Gastrocnemius medialis (tissue), 4 donors: ENCODE results near the gene SEPHS1. TPM values are rescaled to one million over a fixed set of nuclear protein-coding genes. Genes with fewer than 3 reads are reported as not detected.

ENCODE experiments used
- ATAC-seq, 2 donors: fragments of 150-250 bp; one replicate each; pipeline ENCODE4 v1.9.1; 2016
- DNase-seq, 2 donors: peaks; one replicate each; pipeline ENCODE4 v3.0.0-alpha.2; 2019
- H3K27ac ChIP-seq, 4 donors: fragments of 200-600 bp; sonication (generic); 1 replicate in 1 of 4; 2 replicates in 3 of 4; pipeline ENCODE4 v1.5.1; 2016 to 2018; ENCODE audit warnings: mild to moderate bottlenecking in 2 of 4, moderate library complexity in 1 of 4
- H3K27me3 ChIP-seq, 3 donors: fragments of 200-600 bp; sonication (generic) in 2 of 3; 1 replicate in 1 of 3; 2 replicates in 2 of 3; pipeline versions ENCODE4 v1.5.1 to v1.6.0; 2016 to 2019; ENCODE audit warnings: mild to moderate bottlenecking in 1 of 3, moderate library complexity in 1 of 3
- H3K36me3 ChIP-seq, 2 donors: fragments of 200-600 bp; sonication (generic) in 1 of 2; one replicate each; pipeline ENCODE4 v1.5.1; 2017 to 2018
- H3K4me1 ChIP-seq, 2 donors: fragments of 200-600 bp; sonication (generic) in 1 of 2; one replicate each; pipeline ENCODE4 v1.5.1; 2016 to 2017; ENCODE audit warnings: mild to moderate bottlenecking in 2 of 2
- H3K4me3 ChIP-seq, 4 donors: fragments of 200-600 bp; sonication (generic) in 3 of 4; 1 replicate in 1 of 4; 2 replicates in 3 of 4; pipeline ENCODE4 v1.5.1; 2016 to 2019; ENCODE audit warnings: mild to moderate bottlenecking in 2 of 4
- H3K9me3 ChIP-seq, 3 donors: fragments of 200-600 bp; sonication (generic) in 2 of 3; 1 replicate in 1 of 3; 2 replicates in 2 of 3; pipeline ENCODE4 v1.5.1; 2016 to 2019
- POLR2A ChIP-seq, 2 donors: fragments of 450-650 bp; IDR thresholded peaks; one replicate each; pipeline ENCODE4 v1.6.1; 2017; ENCODE audit warnings: antibody characterized with exemption in 2 of 2, mild to moderate bottlenecking in 2 of 2, moderate library complexity in 2 of 2
- in situ Hi-C, 4 donors: fragments of 200-750 bp; cut with MboI; loops; one replicate each; pipeline versions ENCODE4 v1.15.0 to v1.8.0; 2017; ENCODE audit warnings: low sequenced_read_pairs in 4 of 4
- intact Hi-C: fragments of 100-400 bp; cut with DNase I; formaldehyde crosslinking; loops from one replicate; pipeline ENCODE4 v1.15.1; 2023; ENCODE audit warnings: low total_unique reads
- total RNA-seq, 4 donors: library from RNA; depleted of rRNA; stranded (reverse); fragments of >200 nt; gene quantifications; one replicate each; pipeline versions ENCODE4 v1.1.0 to v1.2.3, GENCODE V29; 2016
- TF ChIP-seq, protein P1 (sequence below), 5 experiments: fragments of 450-650 bp in 3 of 5; fragments of 200-600 bp in 2 of 5; sonication (generic) in 2 of 5; IDR thresholded peaks in 4 of 5; conservative IDR thresholded peaks in 1 of 5; 1 replicate in 4 of 5; 2 replicates in 1 of 5; pipeline ENCODE4 v1.5.1; 2016 to 2019; ENCODE audit warnings: antibody characterized with exemption in 5 of 5, mild to moderate bottlenecking in 3 of 5, moderate library complexity in 3 of 5

SEPHS1 gene
- total RNA-seq, 4 donors from 2014 or later = 22.4 to 29.7 (median 27.9) TPM

- in situ Hi-C loops (loop anchor here in 2 of 4 donors (25.0 kb wide), 2 partner anchors 186 to 236 kb away; partner anchors contain the start of genes BEND7 (in 1 of the 2) and PRPF18 (in 1 of the 2)), intact Hi-C loops (no loop called here)
- Histone ChIP-seq H3K4me1 (peaks cover 15 to 18% of the 10 kb centered on the region in 2 donors), H3K27me3 (peaks cover 0 to 23% (median 16%) of the 10 kb centered on the region in 3 donors), H3K9me3 (no peaks in the 10 kb centered on the region), H3K36me3 (no peaks in the 10 kb centered on the region), H3K4me3 (no peak overlapping the region), H3K27ac (no peak overlapping the region)
- DNase-seq (no peak), ATAC-seq (no peak)
- no peak for TF ChIP-seq POLR2A (IDR thresholded peaks at IDR 0.05)
- TF ChIP-seq, protein P1, sequence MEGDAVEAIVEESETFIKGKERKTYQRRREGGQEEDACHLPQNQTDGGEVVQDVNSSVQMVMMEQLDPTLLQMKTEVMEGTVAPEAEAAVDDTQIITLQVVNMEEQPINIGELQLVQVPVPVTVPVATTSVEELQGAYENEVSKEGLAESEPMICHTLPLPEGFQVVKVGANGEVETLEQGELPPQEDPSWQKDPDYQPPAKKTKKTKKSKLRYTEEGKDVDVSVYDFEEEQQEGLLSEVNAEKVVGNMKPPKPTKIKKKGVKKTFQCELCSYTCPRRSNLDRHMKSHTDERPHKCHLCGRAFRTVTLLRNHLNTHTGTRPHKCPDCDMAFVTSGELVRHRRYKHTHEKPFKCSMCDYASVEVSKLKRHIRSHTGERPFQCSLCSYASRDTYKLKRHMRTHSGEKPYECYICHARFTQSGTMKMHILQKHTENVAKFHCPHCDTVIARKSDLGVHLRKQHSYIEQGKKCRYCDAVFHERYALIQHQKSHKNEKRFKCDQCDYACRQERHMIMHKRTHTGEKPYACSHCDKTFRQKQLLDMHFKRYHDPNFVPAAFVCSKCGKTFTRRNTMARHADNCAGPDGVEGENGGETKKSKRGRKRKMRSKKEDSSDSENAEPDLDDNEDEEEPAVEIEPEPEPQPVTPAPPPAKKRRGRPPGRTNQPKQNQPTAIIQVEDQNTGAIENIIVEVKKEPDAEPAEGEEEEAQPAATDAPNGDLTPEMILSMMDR (IDR thresholded peaks at IDR 0.05 in 4 of 5, conservative IDR thresholded peaks at IDR 0.05 in 1 of 5) = no peak
These were observed 3.3 kb upstream of the SEPHS1 start for GRCh38 chr10:13351340-13351915.

DNA sequence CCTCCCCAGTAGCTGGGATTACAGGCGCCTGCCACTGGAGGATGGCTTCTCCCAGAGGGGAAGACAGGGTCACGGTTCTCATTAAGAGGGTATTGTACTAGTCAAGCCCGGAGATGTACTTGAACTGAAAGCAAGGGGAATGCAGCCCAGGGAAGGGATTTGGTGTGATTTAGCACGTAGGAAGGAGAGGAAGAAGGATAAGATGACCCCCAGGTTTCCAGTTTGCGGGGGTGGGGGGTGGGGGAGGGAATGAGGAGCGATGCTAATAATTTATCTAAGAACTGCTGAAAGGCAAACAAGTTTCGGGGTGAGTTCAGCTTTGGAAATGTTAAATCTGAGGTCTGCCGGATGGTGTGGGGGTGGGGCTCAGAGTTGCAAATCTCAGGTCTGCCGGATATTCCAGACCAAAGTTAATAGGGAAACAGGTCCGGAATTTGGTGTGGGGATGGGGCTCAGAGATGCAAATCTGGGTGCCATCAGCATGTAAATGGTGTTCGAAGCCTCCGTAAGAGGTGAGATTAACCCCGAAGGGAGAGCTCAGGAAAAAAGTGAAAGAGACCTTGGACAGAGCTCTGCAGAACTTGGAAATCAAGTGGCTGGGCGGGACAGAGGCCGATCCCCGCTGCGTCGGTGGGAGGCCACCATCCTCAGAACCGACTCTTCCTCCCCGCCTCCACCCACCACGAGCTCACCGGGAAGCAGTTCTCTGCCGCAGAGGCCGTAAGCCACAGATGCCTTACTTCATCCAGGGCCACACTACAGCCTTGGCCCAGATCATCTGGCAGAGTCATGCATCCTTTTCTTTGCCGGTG is 1.6 kb upstream of the SEPHS1 start:
- Histone ChIP-seq H3K27ac (peak overlapping the region; percentile 85 to 97 (median 94)), H3K27me3 (peaks cover 0 to 17% (median 14%) of the 10 kb centered on the region in 3 donors), H3K4me1 (peaks cover 24 to 25% of the 10 kb centered on the region in 2 donors), H3K4me3 (peak overlapping the region; percentile 67 to 88 (median 75)), H3K9me3 (no peaks in the 10 kb centered on the region), H3K36me3 (no peaks in the 10 kb centered on the region)
- DNase-seq (no peak), ATAC-seq (no peak)
- no peak for TF ChIP-seq POLR2A (IDR thresholded peaks at IDR 0.05)
- TF ChIP-seq, protein P1 (IDR thresholded peaks at IDR 0.05 in 4 of 5, conservative IDR thresholded peaks at IDR 0.05 in 1 of 5) = no peak
- in situ Hi-C loops = loop anchor here in 2 of 4 donors (25.0 kb wide), 2 partner anchors 188 to 238 kb away; partner anchors contain the start of genes BEND7 (in 1 of the 2) and PRPF18 (in 1 of the 2)
- intact Hi-C loops = loop anchor here (5.0 kb wide), 2 partner anchors 178 to 247 kb away; partner anchors contain the start of genes BEND7 and OPTN

- TF ChIP-seq, protein P1 (IDR thresholded peaks at IDR 0.05 in 4 of 5, conservative IDR thresholded peaks at IDR 0.05 in 1 of 5) = no peak
- TF ChIP-seq POLR2A (IDR thresholded peaks at IDR 0.05) = peak; percentile 57 to 67
- Histone ChIP-seq H3K36me3 (no peaks in the 10 kb centered on the region), H3K27ac (peak overlapping the region; percentile 85 to 97 (median 94)), H3K27me3 (peaks cover 0 to 5% (median 4%) of the 10 kb centered on the region in 3 donors), H3K4me3 (peak overlapping the region; percentile 72 to 88 (median 80)), H3K9me3 (no peaks in the 10 kb centered on the region), H3K4me1 (peaks cover 24 to 25% of the 10 kb centered on the region in 2 donors)
- intact Hi-C loops (loop anchor here (1.0 to 5.0 kb wide), 3 partner anchors 48 to 245 kb away; partner anchors contain the start of genes BEND7 and OPTN), in situ Hi-C loops (no loop called here)
- peak; percentile 82 to 86 for ATAC-seq
- peak; percentile 76 to 84 for DNase-seq
These were observed 465 bp downstream of the SEPHS1 start for GRCh38 chr10:13347500-13348156.

DNA sequence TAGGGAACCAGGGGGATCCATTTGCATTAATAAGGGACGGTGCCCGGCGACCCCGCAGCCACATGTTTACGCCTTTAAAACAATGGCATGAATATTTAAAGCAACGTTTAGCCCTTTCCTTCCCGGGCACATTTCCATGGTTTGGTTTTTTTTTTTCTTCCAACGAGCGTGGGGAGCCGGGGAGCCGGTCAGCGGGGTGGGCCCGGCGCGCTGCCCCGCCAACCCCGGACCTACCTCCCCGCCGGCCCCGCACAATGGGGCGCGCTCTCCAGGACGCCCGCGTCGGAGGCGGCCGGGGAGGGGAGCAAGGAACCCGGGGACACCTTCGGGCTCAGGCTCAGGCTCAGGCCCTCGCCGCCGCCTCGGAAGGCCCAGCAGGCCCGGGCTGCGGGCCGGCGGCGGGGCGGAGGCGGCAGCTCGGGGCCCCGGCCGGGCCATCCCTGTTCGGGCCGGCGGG is 1.0 kb downstream of the SEPHS1 start:
- intact Hi-C loops (loop anchor here (5.0 kb wide), 2 partner anchors 180 to 245 kb away; partner anchors contain the start of genes BEND7 and OPTN), in situ Hi-C loops (no loop called here)
- peak overlapping the region; percentile 85 to 97 (median 94) for H3K27ac ChIP-seq
- H3K36me3 ChIP-seq = no peaks in the 10 kb centered on the region
- ATAC-seq (peak; percentile 31), DNase-seq (no peak)
- H3K9me3 ChIP-seq = no peaks in the 10 kb centered on the region
- H3K27me3 ChIP-seq = no peaks in the 10 kb centered on the region
- peak overlapping the region; percentile 72 to 88 (median 80) for H3K4me3 ChIP-seq
- peaks cover 24 to 25% of the 10 kb centered on the region in 2 donors for H3K4me1 ChIP-seq
- TF ChIP-seq POLR2A (IDR thresholded peaks at IDR 0.05) = no peak
